ENCODE data around the gene CASP8AP2. TPM values are rescaled to one million over a fixed set of nuclear protein-coding genes. Genes with fewer than 3 reads are reported as not detected.
A peak's percentile ranks its signal among the peaks of the same experiment; 100 is the strongest.

Gene CASP8AP2
- total and polyA plus RNA-seq, 2 experiments from 2014 or later, result 31.3 to 75.5 TPM

GRCh38 chr6:89894169-89894568 lies 64.5 kb downstream of the CASP8AP2 start, which contains the start of gene GJA10:
Gene GJA10, plus strand, starts transcription at chr6:89894469. Its CDS starts 0 bp downstream, at chr6:89894469.
- Mint-ChIP-seq H3K4me3 (no peak within 1 kb of the TSS), H3K27me3 (ENCODE audit: insufficient read depth, low read depth, poor library complexity) (peaks cover 13% of the 10 kb centered on the region), H3K36me3 (ENCODE audit: low read depth) (no peaks in the 10 kb centered on the region; the same call in 2 of the 3 replicates), H3K27ac (no peak within 1 kb of the TSS), H3K4me1 (peaks cover 29% of the 10 kb centered on the region), H3K9me3 (no peaks in the 10 kb centered on the region)
- Histone ChIP-seq H3K27ac (ENCODE audit: low read depth) (no peak within 1 kb of the TSS), H3K4me2 (no peak within 1 kb of the TSS), H3K36me3 (ENCODE audit: insufficient read depth) (no peaks in the 10 kb centered on the region), H3K79me2 (replicated peaks; ENCODE audit: insufficient read depth) (no peaks in the 10 kb centered on the region), H4K20me1 (replicated peaks; ENCODE audit: insufficient read depth) (no peaks in the 10 kb centered on the region), H3K9me2 (ENCODE audit: insufficient read depth) (no peaks in the 10 kb centered on the region), H3K27me3 (ENCODE audit: insufficient read depth) (peaks cover 12% of the 10 kb centered on the region; the same call in 1 of the 2 replicates), H3K4me3 (no peak within 1 kb of the TSS), H3K4me1 (ENCODE audit: insufficient read depth) (peaks cover 35% of the 10 kb centered on the region), H2AFZ (no peak within 1 kb of the TSS), H3F3A (replicated peaks; ENCODE audit: low read depth) (no peaks in the 10 kb centered on the region)
- TF ChIP-seq CREB1 (CRISPR knock-in tag; IDR thresholded peaks at IDR 0.05; ENCODE audit: low read depth) (no peak), POLR2AphosphoS5 (IDR thresholded peaks at IDR 0.05; ENCODE audit: low read depth) (no peak), ZNF331 (CRISPR knock-in tag; IDR thresholded peaks at IDR 0.05; ENCODE audit: low read depth) (no peak), NANOG (IDR thresholded peaks at IDR 0.05; ENCODE audit: borderline replicate concordance) (no peak), EZH2phosphoT487 (IDR thresholded peaks at IDR 0.05; ENCODE audit: unreplicated experiment) (no peak), EZH2 (IDR thresholded peaks at IDR 0.05; ENCODE audit: low read depth, unreplicated experiment) (no peak), JUNB (IDR thresholded peaks at IDR 0.05; ENCODE audit: unreplicated experiment) (no peak)
- TF ChIP-seq, protein P1, sequence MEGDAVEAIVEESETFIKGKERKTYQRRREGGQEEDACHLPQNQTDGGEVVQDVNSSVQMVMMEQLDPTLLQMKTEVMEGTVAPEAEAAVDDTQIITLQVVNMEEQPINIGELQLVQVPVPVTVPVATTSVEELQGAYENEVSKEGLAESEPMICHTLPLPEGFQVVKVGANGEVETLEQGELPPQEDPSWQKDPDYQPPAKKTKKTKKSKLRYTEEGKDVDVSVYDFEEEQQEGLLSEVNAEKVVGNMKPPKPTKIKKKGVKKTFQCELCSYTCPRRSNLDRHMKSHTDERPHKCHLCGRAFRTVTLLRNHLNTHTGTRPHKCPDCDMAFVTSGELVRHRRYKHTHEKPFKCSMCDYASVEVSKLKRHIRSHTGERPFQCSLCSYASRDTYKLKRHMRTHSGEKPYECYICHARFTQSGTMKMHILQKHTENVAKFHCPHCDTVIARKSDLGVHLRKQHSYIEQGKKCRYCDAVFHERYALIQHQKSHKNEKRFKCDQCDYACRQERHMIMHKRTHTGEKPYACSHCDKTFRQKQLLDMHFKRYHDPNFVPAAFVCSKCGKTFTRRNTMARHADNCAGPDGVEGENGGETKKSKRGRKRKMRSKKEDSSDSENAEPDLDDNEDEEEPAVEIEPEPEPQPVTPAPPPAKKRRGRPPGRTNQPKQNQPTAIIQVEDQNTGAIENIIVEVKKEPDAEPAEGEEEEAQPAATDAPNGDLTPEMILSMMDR (conservative IDR thresholded peaks at IDR 0.05; ENCODE audit: low read depth in 2 of 2), result no peak
- TF ChIP-seq, protein P2, sequence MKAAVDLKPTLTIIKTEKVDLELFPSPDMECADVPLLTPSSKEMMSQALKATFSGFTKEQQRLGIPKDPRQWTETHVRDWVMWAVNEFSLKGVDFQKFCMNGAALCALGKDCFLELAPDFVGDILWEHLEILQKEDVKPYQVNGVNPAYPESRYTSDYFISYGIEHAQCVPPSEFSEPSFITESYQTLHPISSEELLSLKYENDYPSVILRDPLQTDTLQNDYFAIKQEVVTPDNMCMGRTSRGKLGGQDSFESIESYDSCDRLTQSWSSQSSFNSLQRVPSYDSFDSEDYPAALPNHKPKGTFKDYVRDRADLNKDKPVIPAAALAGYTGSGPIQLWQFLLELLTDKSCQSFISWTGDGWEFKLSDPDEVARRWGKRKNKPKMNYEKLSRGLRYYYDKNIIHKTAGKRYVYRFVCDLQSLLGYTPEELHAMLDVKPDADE (IDR thresholded peaks at IDR 0.05), result no peak
- no peak for DNase-seq (ENCODE audit: low spot score)
- no peak for ATAC-seq

- Histone ChIP-seq H3F3A (replicated peaks; ENCODE audit: low read depth) (no peaks in the 10 kb centered on the region), H3K36me3 (ENCODE audit: insufficient read depth) (no peaks in the 10 kb centered on the region), H2AFZ (no peak overlapping the region), H3K27me3 (ENCODE audit: insufficient read depth) (0 out of 2 replicates have a peak, but pooled peaks cover 6% of the 10 kb centered on the region), H3K4me2 (no peak overlapping the region), H4K20me1 (replicated peaks; ENCODE audit: insufficient read depth) (no peaks in the 10 kb centered on the region), H3K27ac (ENCODE audit: low read depth) (no peak overlapping the region), H3K79me2 (replicated peaks; ENCODE audit: insufficient read depth) (no peaks in the 10 kb centered on the region), H3K4me1 (ENCODE audit: insufficient read depth) (peaks cover 34% of the 10 kb centered on the region), H3K4me3 (no peak overlapping the region), H3K9me2 (ENCODE audit: insufficient read depth) (no peaks in the 10 kb centered on the region; the same call in 1 of the 2 replicates)
- Mint-ChIP-seq H3K4me1 (peaks cover 29% of the 10 kb centered on the region), H3K36me3 (ENCODE audit: low read depth) (no peaks in the 10 kb centered on the region; the same call in 2 of the 3 replicates), H3K27ac (no peak overlapping the region), H3K4me3 (no peak overlapping the region), H3K9me3 (no peaks in the 10 kb centered on the region), H3K27me3 (ENCODE audit: insufficient read depth, low read depth, poor library complexity) (peaks cover 13% of the 10 kb centered on the region)
- DNase-seq (ENCODE audit: low spot score) (peak; percentile 84), ATAC-seq (peak; percentile 95)
- TF ChIP-seq JUNB (IDR thresholded peaks at IDR 0.05; ENCODE audit: unreplicated experiment) (no peak), EZH2 (IDR thresholded peaks at IDR 0.05; ENCODE audit: low read depth, unreplicated experiment) (no peak)
- TF ChIP-seq, protein P3, sequence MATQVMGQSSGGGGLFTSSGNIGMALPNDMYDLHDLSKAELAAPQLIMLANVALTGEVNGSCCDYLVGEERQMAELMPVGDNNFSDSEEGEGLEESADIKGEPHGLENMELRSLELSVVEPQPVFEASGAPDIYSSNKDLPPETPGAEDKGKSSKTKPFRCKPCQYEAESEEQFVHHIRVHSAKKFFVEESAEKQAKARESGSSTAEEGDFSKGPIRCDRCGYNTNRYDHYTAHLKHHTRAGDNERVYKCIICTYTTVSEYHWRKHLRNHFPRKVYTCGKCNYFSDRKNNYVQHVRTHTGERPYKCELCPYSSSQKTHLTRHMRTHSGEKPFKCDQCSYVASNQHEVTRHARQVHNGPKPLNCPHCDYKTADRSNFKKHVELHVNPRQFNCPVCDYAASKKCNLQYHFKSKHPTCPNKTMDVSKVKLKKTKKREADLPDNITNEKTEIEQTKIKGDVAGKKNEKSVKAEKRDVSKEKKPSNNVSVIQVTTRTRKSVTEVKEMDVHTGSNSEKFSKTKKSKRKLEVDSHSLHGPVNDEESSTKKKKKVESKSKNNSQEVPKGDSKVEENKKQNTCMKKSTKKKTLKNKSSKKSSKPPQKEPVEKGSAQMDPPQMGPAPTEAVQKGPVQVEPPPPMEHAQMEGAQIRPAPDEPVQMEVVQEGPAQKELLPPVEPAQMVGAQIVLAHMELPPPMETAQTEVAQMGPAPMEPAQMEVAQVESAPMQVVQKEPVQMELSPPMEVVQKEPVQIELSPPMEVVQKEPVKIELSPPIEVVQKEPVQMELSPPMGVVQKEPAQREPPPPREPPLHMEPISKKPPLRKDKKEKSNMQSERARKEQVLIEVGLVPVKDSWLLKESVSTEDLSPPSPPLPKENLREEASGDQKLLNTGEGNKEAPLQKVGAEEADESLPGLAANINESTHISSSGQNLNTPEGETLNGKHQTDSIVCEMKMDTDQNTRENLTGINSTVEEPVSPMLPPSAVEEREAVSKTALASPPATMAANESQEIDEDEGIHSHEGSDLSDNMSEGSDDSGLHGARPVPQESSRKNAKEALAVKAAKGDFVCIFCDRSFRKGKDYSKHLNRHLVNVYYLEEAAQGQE (IDR thresholded peaks at IDR 0.05; ENCODE audit: unreplicated experiment), result peak; percentile 99
These were observed 65.7 kb downstream of the CASP8AP2 start for GRCh38 chr6:89895276-89895874.
